Measurements from ENCODE around the gene KRT81.

DNA sequence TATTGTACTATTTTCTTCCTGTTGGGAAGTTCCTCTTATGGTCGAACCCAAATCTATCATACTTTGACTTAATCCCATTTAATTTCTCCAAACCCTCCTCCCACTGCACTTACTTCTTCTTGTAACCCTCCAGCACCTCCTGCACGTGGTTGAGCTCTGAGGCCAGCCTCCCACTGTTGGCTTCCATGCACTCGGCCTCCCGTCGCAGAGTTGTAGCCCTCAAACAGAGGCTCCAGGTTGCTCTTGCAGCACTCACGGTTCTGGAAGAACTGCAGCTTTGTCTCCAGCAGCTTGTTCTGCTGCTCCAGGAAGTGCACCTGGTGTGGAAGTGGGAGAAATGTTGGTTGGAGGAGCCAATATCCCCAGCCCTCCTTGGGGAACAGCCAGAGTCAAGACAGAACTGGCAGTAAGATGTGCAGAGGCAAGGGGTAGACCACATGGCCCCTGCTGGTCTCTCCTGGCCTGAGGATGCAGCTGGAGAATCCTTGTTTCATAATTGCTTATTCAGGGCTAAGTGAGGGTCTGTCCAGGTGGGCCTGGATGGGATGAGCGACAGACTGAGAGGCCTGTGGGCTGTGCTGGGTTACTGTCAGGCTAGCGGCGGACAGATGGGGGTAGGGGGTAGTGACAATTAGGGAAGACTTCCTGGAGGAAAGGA lies 35.3 kb downstream of the KRT81 start:
- TF ChIP-seq, protein P1, sequence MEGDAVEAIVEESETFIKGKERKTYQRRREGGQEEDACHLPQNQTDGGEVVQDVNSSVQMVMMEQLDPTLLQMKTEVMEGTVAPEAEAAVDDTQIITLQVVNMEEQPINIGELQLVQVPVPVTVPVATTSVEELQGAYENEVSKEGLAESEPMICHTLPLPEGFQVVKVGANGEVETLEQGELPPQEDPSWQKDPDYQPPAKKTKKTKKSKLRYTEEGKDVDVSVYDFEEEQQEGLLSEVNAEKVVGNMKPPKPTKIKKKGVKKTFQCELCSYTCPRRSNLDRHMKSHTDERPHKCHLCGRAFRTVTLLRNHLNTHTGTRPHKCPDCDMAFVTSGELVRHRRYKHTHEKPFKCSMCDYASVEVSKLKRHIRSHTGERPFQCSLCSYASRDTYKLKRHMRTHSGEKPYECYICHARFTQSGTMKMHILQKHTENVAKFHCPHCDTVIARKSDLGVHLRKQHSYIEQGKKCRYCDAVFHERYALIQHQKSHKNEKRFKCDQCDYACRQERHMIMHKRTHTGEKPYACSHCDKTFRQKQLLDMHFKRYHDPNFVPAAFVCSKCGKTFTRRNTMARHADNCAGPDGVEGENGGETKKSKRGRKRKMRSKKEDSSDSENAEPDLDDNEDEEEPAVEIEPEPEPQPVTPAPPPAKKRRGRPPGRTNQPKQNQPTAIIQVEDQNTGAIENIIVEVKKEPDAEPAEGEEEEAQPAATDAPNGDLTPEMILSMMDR (IDR thresholded peaks at IDR 0.05): no peak
- TF ChIP-seq POLR2A (IDR thresholded peaks at IDR 0.05) (no peak), POLR2AphosphoS5 (IDR thresholded peaks at IDR 0.05) (no peak)

All from breast epithelium (tissue), 3 donors.